A549 (cell line): ENCODE data around the gene RHEB.

Source experiments
- CBX8 ChIP-seq: fragments of 200-600 bp; sonication (generic); IDR thresholded peaks from 2 replicates; pipeline ENCODE4 v1.6.1; 2016
- CHD2 ChIP-seq: fragments of 150-350 bp; IDR thresholded peaks from 2 replicates; pipeline ENCODE4 v1.6.1; 2014; ENCODE audit warnings: low read length; ENCODE audit not compliant: partially characterized antibody
- EP300 ChIP-seq, 2 experiments: fragments of >200 bp; sonication (Bioruptor Twin); formaldehyde crosslinking; IDR thresholded peaks; 2 replicates in 1 of 2; 3 replicates in 1 of 2; pipeline ENCODE4 v1.6.1; 2016 to 2017
- HDAC2 ChIP-seq: fragments of 200-600 bp; sonication (generic); IDR thresholded peaks from 2 replicates; pipeline ENCODE4 v1.6.1; 2016
- MAFK ChIP-seq: fragments of 450-650 bp; IDR thresholded peaks from 2 replicates; pipeline ENCODE4 v1.6.1; 2014; ENCODE audit not compliant: partially characterized antibody
- RARB ChIP-seq: fragments of 250-450 bp; sonication (Bioruptor Pico); IDR thresholded peaks from 2 replicates; pipeline ENCODE4 v1.8.0; 2021; ENCODE audit warnings: mild to moderate bottlenecking, moderate library complexity
- RFX5 ChIP-seq: fragments of 450-650 bp; IDR thresholded peaks from 2 replicates; pipeline ENCODE4 v1.7.1; 2014; ENCODE audit warnings: antibody characterized with exemption, mild to moderate bottlenecking, moderate library complexity
- TF ChIP-seq, protein P1 (sequence below): fragments of >200 bp; sonication (Bioruptor Twin); formaldehyde crosslinking; IDR thresholded peaks from 3 replicates; pipeline ENCODE4 v1.5.1; 2016

DNA sequence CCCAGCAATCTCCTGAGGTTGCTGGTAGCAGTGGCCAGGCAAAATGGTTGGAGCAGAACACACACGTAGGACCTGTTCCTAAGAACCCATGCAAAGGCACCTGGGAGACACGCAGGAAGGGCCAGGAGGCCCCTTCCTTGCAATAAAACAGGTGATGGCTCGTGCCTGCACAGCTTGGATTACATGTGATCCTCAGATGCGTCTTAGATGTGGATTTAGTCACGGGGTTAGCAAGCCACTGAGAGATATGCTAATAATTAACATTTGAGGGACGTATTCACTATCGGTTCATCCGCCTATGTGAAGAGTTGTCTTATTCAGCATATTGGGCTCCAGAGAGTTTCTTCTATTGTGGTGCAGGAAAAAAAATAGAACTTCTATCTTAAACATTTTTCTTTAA lies 4.6 kb upstream of the RHEB start:
- TF ChIP-seq, protein P1, sequence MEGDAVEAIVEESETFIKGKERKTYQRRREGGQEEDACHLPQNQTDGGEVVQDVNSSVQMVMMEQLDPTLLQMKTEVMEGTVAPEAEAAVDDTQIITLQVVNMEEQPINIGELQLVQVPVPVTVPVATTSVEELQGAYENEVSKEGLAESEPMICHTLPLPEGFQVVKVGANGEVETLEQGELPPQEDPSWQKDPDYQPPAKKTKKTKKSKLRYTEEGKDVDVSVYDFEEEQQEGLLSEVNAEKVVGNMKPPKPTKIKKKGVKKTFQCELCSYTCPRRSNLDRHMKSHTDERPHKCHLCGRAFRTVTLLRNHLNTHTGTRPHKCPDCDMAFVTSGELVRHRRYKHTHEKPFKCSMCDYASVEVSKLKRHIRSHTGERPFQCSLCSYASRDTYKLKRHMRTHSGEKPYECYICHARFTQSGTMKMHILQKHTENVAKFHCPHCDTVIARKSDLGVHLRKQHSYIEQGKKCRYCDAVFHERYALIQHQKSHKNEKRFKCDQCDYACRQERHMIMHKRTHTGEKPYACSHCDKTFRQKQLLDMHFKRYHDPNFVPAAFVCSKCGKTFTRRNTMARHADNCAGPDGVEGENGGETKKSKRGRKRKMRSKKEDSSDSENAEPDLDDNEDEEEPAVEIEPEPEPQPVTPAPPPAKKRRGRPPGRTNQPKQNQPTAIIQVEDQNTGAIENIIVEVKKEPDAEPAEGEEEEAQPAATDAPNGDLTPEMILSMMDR = no peak
- no peak for TF ChIP-seq CHD2
- TF ChIP-seq EP300 (IDR thresholded peaks at IDR 0.05) = no peak
- no peak for TF ChIP-seq RARB (CRISPR knock-in tag)
- no peak for TF ChIP-seq CBX8
- TF ChIP-seq MAFK = no peak
- no peak for TF ChIP-seq HDAC2
- TF ChIP-seq RFX5 = no peak
